Regular cardiac myocyte (primary cell): ENCODE results near the gene KCTD4. TPM values are rescaled to one million over a fixed set of nuclear protein-coding genes. Genes with fewer than 3 reads are reported as not detected.

Experiments
- total RNA-seq: library from RNA; depleted of rRNA; stranded (reverse); fragments of >200 nt; gene quantifications from 2 replicates; pipeline ENCODE4 v1.2.3, GENCODE V29; 2014

The KCTD4 gene
- total RNA-seq, result 0.28 and 0.38 TPM in 2 replicates

DNA sequence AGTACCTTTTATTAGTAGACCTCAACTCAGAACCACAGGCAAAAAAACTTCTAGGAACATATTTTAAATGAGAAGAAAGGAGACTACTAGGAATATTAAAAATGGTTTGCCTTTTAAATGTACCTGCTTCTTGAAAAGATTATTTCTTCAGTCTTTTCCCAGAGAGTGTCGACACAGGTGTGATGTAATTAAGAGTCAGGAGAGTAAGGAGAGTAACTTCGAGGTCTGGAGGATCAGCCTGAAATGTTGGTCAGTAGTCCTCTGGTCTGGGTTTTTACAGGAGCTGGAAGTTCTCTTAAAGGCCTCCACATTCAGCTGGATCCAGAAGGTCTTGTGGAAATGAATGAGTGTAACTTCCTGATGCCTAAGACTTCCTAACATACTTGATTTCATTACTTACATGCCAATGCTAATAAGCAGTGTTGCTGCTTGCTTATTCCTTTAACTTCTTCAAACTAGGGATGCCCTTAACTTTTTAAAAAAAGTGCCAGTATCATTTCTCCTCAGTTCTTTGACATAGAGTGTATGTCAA lies at the start of gene KCTD4:
TSS of gene KCTD4 (minus strand) at position 345 of the 532 bp plus-strand sequence. CDS start 6,478 bp downstream, outside the sequence.

Other genes with a start within 250 kb of the KCTD4 start
- gene NUFIP1, start 211.6 kb downstream of the KCTD4 start, total RNA-seq, result 2.3 and 3.3 TPM in 2 replicates
- 28.2 and 28.8 TPM in 2 replicates for gene GPALPP1, start 211.5 kb downstream of the KCTD4 start, total RNA-seq
- 23.4 and 25.1 TPM in 2 replicates for gene GTF2F2, start 80.5 kb downstream of the KCTD4 start, total RNA-seq
- 1,580 and 3,445 TPM in 2 replicates for gene TPT1, start 140.1 kb upstream of the KCTD4 start, total RNA-seq
- 14.6 and 24.0 TPM in 2 replicates for gene SLC25A30, start 217.3 kb upstream of the KCTD4 start, total RNA-seq